Astrocyte (in vitro differentiated cells and primary cell): Measurements from ENCODE around the gene TAPBP.

Experiments
- EZH2 ChIP-seq: IDR thresholded peaks from 2 replicates; pipeline ENCODE4 v1.6.1; 2012; ENCODE audit warnings: mild to moderate bottlenecking, low read length, inconsistent platforms; ENCODE audit not compliant: insufficient read depth
- TF ChIP-seq, protein P1 (sequence below): IDR thresholded peaks from 2 replicates; pipeline ENCODE4 v1.5.1; 2011; ENCODE audit warnings: low read depth, mild to moderate bottlenecking, inconsistent platforms, low read length, moderate library complexity; ENCODE audit not compliant: insufficient read depth

DNA sequence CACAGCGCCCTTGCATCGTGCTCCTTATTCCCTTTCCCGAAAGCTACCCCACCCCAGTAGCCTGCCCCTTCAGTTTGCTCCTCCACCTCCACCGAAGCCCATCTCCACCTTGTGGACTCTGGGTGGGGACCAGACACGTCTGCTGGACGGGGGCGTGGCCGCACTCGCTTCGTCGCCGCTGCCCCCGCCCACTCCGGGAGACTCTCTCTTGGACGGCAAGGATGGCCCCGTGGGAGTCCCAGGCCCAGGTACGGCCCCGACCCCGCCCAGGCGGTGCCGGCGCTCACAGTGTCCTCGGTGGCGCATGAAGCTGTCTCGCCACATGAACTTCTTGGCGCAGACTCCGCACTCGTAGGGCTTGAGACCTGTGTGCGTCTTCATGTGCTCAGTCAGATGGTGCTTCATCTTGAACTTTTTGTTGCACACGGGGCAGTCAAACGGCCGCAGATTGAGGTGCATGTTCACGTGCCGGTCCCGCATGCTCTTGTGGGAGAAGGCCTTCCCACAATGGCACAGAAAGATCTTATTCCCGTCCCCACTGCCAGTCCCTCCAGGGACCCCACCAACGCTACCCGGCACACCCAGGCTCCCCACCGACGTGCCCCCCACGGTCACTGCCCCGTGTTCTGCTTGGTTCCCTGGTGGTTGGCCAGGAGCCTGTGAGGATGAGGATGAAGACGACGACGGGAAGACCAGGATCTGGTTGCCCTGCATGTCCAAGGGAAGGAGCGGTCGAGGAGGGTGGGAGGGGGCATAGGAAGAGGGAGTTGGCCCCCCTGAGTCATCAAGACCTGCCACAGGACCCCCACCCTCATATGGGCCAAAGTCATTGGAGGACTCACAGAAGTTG, 1.3 kb upstream of the TAPBP start:
- TF ChIP-seq, protein P1, sequence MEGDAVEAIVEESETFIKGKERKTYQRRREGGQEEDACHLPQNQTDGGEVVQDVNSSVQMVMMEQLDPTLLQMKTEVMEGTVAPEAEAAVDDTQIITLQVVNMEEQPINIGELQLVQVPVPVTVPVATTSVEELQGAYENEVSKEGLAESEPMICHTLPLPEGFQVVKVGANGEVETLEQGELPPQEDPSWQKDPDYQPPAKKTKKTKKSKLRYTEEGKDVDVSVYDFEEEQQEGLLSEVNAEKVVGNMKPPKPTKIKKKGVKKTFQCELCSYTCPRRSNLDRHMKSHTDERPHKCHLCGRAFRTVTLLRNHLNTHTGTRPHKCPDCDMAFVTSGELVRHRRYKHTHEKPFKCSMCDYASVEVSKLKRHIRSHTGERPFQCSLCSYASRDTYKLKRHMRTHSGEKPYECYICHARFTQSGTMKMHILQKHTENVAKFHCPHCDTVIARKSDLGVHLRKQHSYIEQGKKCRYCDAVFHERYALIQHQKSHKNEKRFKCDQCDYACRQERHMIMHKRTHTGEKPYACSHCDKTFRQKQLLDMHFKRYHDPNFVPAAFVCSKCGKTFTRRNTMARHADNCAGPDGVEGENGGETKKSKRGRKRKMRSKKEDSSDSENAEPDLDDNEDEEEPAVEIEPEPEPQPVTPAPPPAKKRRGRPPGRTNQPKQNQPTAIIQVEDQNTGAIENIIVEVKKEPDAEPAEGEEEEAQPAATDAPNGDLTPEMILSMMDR: no peak
- TF ChIP-seq EZH2: no peak
